Measurements from ENCODE around the gene ACVR2B. TPM values are rescaled to one million over a fixed set of nuclear protein-coding genes. Genes with fewer than 3 reads are reported as not detected.

The ACVR2B gene
- total RNA-seq, 1 donor from 2014 or later, result 10.6 TPM

DNA sequence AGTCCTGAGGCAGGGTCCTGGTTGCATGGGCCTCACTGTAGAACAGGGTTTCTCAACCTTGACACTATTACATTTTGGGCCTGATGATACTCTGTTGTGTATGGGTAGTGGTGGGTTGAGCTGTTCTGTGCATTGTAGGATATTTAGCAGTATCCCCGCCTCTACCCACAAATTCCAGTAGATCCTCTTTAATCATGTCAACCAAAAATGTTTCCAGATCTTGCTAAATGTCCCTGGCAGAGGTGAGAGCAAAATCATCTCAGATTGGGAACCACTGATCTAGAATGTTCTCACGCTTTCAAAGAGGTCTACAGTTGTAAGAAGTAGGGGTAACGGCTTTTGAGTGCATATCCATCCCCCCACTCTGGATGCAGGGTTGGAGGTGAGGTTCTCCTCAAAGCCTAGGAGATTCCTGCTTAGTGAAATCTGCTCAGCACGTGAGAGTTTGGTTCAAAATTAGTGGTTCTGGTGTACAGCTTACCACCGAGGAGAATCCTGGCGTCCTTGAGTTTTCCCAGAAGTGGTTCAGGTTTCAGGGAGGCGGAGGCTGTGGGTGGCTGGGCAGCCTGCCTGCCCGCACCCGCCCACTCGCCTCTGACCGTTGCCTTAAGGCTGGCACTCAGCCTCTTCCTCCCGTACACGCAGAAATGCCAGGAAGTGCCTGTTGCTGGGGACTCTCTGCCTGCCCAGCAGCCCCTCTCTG, 5.3 kb downstream of the ACVR2B start:
- DNase-seq (ENCODE audit: low spot score), result no peak

DNA sequence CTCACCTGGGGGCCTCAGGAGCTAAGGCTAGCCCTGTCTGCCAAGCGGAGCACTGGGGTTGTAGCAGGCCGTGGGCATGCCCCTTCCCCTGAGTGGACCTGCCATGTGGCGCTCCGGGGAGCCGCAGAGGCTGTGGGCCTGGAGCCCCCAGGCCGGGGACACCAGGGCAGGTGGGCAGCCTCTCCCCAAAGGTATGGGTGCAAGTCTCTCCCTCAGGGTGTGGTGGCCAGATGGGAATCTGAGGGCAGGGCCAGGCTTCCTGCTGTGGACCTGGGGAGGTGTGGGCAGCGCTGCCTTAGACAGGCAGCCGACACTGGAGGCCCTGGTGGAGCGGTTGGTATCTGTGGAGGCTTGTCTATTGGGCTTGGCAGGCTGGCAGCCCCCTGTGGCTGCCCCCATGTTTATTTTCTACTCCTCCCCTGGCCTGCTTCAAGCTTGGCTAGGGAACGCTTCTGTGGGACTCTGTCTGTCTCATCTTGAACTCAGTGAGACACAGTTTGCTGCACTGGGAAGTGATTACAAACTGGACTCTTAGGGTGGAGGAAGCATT, 5.9 kb downstream of the ACVR2B start:
- no peak for DNase-seq (ENCODE audit: low spot score)

DNA sequence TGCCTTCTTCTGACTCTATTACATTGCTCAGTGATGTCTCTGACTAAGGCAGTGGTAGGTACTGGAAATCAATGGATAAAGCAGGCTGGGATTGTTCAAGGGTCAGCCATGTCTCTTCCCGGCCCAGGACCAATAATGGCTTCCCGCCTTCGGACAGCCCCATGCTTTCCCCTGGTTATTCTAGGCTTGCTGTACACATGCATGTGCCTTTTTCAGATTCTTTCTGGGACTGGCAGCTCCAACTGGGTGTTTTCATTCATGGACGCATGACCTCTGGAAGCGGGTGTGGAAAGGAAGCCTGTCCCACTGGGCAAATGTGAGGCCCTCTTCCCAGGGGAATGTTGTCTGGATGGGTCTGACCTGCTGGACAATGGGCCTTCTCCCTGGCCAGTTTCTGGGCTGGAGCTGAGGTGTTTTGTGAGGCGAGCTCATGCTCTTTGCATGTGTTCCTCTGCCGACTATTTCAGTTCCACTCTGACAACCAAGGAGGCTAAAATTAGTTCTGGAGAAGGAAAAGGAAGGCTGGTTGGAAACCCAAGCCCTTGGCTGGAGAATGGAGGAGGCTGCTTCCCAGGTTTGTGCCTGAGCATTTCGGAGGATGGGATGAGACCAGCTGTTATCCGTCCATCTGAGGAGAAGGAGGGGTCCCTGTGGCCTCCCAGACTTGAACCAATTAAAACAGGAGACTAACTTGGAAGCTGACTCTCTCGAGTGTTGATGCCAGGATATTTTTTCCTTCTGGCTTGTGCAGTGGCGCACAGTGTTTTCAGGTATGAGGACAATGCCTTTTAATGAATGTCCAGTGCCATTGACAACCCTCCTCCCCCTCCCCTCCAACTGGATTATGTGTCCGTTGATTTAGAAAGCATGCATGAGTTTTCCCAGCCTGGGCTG, 6.9 kb downstream of the ACVR2B start:
- DNase-seq (ENCODE audit: low spot score), result no peak

DNA sequence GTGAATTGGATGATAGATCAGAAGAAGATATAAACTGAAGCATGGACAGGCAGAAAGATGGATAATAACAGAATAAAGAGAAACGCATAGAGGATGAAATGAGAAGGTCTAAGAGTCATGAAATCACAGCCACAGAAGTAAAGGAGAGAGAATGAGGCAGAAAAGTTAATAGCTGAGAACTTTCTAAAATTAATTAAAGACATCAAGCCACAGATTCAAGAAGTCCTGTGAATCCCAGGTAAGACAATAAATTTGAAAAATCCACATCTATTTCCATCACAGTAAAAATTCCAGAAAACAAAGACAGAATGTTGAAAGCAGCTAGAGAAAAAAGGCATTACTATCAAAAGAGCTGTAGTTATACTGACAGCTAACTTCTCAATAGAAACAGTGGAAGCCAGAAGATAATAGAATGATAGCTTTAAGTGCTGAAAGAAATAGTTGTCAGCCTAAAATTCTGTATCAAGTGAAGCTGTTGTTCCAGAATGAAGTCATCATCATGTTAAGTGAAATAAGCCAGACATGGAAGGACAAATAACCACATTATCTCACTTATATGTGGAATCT, 12.0 kb downstream of the ACVR2B start:
- no peak for DNase-seq (ENCODE audit: low spot score)

DNA sequence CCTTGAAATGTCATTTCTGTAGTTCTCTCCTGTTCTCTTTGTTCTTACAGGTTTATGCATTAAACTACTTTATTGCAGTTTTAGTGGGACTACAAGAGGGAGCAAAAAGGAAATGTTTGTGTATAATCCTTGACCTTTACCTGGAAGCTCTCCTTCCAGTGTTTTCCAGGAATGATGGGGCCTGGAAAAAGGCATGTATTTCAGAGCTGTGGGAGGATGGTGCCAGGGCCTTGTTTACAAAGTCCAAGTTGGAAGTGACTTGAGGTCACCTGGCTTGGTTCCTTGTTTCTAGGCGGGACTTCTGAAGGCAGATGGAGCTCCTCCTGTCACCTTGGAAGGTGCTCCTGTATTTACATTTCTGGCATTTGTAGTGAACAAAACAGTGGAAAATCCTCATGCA, 15.1 kb downstream of the ACVR2B start:
- no peak for DNase-seq (ENCODE audit: low spot score)

DNA sequence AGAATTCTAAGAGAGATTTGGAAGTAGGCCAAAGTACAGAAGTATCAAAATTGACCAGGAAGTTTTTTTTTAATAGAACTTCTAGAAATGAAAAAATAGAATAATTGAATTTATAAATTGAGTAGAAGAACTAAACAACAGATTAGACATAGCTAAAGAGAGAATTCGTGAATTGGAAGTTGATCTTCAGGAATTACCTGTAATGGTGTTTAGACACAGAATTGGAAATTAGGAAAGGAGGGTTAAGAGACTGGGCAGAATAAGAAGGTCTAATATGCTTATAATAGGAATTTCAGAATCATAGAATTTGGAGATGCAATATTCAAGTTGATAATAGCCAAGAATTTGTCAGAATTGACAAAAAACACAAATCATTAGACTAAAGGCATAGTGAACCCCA, 16.2 kb downstream of the ACVR2B start:
- no peak for DNase-seq (ENCODE audit: low spot score)

DNA sequence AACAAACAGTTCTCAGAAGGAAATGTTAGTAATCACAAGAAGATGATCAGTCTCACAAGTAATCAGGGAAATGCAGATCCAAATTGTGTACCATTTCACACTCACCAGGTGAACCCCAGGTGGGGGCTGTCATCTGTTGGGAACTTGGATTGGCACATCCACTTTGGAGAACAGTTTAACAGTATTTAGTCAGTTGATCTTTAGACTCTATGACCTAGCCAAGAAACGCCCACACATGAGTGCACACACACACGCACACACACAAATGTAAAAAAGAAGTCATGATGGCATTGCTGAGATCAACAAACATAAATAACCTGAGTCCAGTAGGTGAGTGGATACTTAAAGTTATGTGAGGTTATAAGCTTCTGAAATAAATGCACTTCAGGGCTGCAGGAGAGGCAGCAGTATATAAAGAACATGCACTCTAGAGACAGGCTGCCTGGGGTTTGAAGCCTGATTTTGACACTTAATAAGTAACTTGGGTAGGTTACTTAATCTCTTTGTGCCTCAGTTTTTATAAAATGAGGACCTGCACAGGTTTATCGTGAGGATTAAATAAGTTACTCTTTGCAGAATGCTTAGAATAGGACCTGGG, 17.7 kb downstream of the ACVR2B start:
- DNase-seq (ENCODE audit: low spot score), result no peak

DNA sequence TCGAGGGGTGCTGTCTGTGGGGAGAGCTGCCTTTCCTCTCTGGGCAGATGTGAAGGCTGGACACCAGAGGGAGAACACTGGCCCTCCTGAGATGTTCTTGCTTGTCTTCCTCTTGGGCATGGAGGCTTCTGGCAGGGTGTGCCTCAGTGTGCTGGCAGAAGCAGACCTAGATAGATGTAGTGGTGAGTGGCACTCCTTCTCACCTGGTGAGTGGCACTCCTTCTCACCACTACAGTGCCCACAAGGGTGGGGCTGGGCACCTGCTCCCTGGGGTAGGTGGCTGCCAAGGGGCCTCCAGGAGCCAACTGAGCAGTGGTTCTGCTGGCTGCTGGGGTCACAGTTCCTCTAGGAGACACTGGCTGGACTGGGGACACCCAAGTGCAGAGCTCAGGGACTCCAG, 18.7 kb downstream of the ACVR2B start:
- DNase-seq (ENCODE audit: low spot score), result no peak

DNA sequence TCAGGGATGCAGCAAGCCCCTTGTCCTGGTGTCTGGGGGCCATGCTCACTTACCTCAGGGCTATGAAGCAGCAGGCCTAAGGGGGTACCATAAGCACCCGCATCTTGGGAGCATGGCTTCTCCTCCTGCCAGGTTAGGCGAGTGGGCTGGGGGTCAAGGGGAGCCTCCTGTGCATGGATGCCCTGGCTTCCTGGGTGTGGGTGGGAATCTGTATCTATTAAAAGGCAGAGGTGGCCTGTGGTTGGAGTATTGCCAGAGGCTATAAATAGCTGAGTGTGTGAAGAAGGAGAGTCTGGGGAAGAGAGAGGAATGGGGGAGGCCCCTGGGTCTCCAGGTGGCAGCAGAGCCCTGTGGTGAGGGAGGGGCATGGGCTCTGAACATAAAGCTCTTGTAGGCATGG, 19.5 kb downstream of the ACVR2B start:
- DNase-seq (ENCODE audit: low spot score), result no peak

DNA sequence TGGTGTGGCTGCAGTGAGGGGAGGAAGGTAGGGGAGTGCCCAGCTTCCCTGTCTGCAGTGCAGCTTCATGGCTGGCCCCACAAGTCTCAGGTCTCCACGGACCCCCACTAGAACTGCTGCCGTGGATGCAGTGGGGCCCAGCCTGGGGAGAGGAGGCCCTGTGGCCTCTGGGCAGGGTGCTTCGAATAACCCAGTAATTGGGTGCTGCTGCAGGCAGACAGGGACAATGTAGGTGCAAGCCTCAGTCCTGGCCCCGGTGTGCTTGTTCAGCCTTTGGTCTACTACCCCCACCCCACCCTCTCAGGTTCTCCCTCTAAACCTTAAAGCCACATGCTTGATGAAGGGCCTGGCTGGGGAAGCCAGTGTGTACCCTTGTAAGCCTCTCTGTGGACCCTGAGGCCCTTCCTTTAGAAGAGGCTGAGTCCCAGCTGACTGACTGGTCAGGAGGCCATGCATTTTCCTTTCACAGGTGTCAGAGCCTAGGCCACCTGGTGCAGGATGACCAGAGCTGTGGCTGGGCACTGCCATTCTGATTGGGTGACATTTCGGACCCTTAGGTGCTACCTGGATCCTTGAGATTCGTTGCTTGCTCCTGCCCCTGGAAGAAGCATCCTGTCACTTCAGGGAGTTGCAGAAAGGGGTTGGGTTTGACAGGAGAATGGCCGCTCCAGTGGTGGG, 21.4 kb downstream of the ACVR2B start:
- no peak for DNase-seq (ENCODE audit: low spot score)

DNA sequence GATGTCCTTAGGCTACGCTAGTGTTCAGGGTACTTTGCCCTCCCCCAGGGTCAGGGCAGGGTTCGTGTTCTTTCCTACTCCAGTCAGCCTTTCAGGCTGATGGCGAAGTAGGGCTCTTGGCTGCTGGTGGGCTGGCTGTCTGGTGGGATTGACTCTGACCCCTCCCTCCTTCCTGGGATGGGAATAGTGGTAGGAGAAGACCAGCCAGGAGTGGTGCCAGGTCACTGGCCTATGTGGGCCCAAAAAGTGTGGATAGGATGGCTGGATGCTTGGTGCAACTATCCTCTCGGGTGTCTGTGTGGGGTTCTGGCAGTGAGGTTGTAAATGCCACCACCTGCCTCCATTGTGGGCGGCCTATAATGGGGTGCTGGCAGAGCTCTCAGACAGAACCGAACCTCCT, 22.0 kb downstream of the ACVR2B start:
- no peak for DNase-seq (ENCODE audit: low spot score)

DNA sequence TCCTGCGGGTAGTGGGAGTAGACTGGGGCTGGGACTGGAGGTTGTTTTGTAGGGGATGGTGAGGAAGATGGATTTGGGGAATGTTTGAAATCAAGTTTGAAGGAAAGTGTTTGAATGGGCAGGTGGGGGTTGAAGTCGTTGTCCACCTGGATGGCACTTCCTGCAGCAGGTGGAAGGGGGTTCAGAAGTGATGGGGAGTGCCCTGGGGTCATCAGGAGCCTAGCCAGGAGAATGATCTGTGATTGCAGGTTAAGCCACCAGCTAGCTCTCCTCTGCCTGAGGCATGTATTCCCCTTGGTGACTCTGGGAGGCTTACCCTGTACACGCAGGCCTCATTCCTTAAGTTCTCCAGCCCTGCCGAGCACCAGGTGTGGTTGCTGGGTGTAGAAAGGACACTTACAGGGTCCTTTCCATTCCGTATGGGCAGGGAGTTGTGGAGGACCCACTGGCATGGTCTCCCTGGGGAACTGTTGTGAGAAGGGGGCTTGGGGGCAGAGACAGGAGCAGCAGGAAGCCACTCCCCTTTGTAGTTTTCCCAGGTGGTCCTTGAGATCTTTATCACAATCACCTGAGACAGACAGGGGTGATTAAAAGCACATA, 22.6 kb downstream of the ACVR2B start:
- DNase-seq (ENCODE audit: low spot score), result no peak

DNA sequence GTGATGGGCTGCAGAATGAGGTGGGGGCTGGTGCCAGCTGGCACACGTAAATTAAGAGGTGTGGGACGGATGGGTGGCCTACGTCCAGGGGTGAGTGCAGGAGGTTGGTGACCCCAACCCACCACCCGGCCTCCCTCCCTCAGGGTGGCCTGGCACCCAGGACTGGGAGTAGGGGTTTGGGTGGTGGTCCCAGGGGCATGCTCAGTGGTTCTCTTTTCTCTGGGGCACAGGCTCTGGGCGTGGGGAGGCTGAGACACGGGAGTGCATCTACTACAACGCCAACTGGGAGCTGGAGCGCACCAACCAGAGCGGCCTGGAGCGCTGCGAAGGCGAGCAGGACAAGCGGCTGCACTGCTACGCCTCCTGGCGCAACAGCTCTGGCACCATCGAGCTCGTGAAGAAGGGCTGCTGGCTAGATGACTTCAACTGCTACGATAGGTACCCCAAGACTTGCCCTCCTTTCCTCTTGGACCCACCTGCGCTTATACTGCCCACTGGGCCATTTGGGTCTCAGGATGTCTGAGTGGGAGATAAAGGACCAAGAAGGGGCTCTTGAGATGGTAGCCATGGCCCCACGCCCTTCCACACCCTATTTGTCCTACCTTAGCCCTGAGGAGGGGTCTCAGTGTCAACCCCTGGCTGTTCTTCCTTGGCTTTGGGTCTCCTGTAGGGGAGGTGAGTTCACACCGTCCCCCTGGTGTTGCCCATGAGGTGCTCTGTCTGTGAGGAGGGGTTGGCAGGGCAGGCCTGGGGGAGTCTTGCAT, 23.5 kb downstream of the ACVR2B start:
- no peak for DNase-seq (ENCODE audit: low spot score)

DNA sequence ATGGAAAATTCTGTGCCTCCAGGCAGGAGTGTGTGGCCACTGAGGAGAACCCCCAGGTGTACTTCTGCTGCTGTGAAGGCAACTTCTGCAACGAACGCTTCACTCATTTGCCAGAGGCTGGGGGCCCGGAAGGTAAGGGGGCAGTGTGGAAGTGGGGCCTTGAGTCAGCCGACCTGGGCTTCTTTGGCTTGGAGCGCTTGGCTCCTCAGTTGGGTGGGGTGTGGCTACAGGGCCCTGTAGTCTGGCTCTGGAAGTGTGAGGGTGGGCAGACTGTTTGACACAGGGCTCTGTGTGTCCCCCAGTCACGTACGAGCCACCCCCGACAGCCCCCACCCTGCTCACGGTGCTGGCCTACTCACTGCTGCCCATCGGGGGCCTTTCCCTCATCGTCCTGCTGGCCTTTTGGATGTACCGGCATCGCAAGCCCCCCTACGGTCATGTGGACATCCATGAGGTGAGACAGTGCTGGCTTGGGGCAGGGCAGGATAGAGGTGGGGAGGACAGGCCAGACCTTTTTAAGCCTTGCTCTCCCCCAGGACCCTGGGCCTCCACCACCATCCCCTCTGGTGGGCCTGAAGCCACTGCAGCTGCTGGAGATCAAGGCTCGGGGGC, 24.3 kb downstream of the ACVR2B start:
- no peak for DNase-seq (ENCODE audit: low spot score)

DNA sequence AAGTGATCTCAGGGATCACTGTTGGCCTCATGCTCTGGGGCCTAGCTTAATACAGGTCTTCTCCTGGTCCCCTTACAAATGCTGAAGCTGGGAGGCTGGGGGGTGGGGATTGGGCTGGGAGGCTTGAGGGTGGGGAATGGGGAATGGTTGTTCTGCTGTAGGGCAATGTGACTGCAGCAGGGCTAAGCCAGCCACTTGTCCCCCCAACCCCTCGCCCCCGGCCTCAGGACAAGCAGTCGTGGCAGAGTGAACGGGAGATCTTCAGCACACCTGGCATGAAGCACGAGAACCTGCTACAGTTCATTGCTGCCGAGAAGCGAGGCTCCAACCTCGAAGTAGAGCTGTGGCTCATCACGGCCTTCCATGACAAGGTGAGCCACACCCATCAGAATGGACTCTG, 25.2 kb downstream of the ACVR2B start:
- no peak for DNase-seq (ENCODE audit: low spot score)

DNA sequence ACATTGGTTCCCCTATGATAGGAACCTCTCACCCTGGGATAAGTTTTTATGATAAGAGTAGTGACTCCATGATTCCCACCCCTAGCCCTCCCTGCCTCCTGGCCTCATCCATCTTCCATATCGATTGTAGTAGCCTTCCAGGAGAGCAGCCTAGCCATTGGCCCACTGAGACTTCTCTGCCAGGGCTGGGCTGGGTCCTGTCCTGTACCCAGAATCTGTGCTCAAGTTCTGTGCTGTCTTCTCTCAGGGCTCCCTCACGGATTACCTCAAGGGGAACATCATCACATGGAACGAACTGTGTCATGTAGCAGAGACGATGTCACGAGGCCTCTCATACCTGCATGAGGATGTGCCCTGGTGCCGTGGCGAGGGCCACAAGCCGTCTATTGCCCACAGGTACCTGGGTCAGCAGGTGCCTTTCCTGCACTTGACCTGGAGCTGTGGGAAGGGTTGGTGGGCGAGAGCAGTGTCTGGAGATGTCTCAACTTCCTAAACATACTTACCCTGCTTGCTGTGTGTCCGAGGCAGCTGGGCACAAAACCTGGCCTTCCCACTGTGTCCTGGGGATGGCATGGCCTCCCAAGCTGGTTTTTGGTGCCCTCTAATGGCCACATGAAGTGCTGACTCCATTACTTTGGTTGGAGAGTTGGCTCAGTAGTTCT, 25.9 kb downstream of the ACVR2B start:
- DNase-seq (ENCODE audit: low spot score), result peak; percentile 63

DNA sequence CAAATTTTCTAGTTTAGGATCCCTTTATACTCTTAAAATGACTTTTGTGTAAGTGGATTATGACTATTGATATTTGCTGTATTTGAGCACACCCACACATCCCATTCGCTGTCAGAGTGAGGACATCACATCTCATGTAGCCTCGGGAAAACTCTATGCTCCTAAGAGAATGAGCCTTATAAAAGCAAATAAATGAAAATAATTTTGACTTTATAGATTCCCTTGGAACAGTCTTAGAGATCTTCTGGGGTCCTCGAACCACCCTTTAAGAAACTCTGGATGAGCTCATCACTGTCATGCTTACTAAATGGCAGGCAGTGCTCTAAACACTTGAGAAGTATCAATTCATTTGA, 26.4 kb downstream of the ACVR2B start:
- DNase-seq (ENCODE audit: low spot score), result no peak

DNA sequence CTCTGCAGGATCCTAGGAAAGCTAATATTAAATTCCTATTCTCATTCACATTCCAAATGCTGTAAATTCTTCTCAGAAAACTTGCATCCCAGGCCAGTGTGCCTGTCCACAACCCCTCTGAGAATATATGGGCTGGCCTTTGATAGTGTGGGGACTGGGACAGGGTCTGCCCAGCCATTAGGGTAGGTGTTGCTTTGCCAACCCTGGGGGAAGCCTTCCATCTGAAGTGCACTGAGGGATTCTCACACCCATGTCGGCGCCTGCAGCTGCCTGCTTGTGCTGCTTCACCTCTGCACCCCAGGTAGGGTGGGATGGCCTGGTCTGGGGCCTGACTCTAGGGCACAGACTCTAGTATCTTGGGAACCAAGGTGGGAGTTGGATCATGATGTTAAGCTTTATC, 27.2 kb downstream of the ACVR2B start:
- DNase-seq (ENCODE audit: low spot score), result no peak

DNA sequence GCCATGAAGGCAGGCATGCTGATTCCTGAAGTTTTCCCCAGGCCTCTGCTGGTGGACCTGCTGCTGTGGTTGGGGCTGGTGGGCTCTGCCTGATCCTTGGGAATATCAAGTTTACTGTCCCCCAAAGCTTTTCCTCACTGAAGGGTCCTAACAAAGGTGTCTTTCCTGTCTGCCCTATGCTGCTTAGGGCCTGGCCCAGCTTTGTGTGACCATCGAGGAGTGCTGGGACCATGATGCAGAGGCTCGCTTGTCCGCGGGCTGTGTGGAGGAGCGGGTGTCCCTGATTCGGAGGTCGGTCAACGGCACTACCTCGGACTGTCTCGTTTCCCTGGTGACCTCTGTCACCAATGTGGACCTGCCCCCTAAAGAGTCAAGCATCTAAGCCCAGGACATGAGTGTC, 29.3 kb downstream of the ACVR2B start:
- DNase-seq (ENCODE audit: low spot score), result no peak

Data from umbilical cord (tissue), 2 donors.